ENCODE measurements around the gene SGPP1.
"Not testable (repeated sequence)": the region's sequence is repeated elsewhere in the genome, so short reads cannot be mapped to it uniquely, and the experiment has no call there.

SGPP1 gene

GRCh38 chr14:63725786-63726460 is 1.9 kb downstream of the SGPP1 start:
- no peak for DNase-seq

DNA sequence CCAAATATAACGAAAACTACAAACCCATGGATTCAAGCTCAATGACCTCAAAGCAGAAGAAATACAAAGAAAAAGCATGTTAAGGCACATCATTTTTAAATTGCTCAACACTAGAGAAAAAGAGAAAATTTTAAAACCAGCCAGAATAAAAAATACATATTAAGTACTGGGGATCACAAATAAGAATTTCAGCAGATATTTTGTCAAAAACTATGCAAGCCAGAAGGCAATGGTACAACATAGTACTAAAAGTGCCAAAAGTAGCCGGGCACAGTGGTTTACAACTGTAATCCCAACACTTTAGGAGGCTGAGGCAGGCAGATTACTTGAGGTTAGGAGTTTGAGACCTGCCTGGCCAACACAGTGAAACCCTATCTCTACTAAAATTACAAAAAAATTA is 10.2 kb downstream of the SGPP1 start:
- DNase-seq, result no peak

DNA sequence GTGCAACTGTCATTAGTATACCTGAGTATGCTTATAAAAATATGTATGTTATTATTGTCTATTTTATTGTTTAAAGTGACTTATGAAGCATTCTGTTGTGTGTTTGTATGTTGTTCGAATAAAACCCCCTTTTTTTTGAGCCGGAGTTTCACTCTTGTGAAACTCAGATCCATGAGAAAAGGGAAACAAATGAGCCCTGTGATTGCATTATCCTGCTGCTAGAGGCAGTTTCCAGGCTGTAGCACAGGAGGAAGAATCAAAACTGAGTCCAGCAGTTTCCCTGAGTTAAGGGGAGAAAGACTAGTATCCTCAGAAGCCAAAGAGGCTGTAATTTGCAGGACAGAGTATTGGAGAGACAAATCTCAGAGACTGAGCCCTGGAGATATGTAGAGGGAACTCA is 12.5 kb downstream of the SGPP1 start:
- DNase-seq, result no peak

GRCh38 chr14:63713764-63714163 is 14.1 kb downstream of the SGPP1 start:
- DNase-seq, result no peak

- no peak for DNase-seq
Observed at GRCh38 chr14:63713058-63713457, 14.8 kb downstream of the SGPP1 start.

- no peak for DNase-seq
Observed at GRCh38 chr14:63712123-63712522, 15.7 kb downstream of the SGPP1 start.

DNA sequence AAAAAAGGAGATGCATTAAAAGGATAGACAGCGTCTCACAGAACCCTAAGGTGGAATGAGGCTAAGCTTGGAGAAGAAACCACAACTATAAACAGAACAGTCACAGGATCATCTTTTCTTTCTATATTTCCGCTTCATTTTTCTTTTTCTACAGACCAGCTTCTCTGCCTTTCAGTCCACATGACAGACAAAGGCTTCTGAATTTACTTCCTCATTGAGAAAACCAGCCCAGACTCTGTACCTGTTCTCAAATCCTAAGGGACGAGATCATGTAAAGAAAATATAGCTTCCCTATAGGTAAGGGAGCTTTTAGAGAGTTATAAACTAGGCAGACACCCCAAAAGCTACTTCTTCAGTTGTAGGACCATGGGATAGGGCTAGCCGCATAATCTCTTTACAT is 17.4 kb downstream of the SGPP1 start:
- DNase-seq, result no peak

GRCh38 chr14:63709589-63709988 is 18.3 kb downstream of the SGPP1 start:
- DNase-seq, result no peak

GRCh38 chr14:63707216-63707615 is 20.6 kb downstream of the SGPP1 start:
- no peak for DNase-seq

- DNase-seq, result no peak
Observed at GRCh38 chr14:63705561-63706070, 22.2 kb downstream of the SGPP1 start.

GRCh38 chr14:63702530-63702929 is 25.3 kb downstream of the SGPP1 start:
- not testable (repeated sequence) for DNase-seq

- DNase-seq, result no peak
Observed at GRCh38 chr14:63701606-63702299, 26.1 kb downstream of the SGPP1 start.

GRCh38 chr14:63692310-63693020 is 35.4 kb downstream of the SGPP1 start:
- no peak for DNase-seq

DNA sequence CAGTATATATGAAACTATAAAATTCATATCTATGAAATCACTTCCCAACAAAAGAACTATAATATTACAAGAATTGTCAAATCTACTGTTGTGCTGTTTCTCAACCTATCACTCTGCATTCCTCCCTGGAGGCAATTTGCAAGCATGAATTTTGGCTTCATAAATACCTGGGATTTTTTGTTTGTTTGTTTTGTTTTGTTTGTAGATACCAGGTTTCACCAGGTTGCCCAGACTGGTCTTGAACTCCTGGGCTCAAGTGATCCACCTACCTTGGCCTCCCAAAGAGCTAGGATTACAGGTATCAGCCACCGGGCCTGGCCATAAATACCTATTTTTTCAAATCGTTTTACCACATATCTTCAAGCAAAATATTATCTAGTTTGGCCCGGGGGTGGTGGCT is 38.7 kb downstream of the SGPP1 start:
- DNase-seq, result no peak

- DNase-seq, result no peak
Observed at GRCh38 chr14:63686926-63687325, 40.9 kb downstream of the SGPP1 start.

DNA sequence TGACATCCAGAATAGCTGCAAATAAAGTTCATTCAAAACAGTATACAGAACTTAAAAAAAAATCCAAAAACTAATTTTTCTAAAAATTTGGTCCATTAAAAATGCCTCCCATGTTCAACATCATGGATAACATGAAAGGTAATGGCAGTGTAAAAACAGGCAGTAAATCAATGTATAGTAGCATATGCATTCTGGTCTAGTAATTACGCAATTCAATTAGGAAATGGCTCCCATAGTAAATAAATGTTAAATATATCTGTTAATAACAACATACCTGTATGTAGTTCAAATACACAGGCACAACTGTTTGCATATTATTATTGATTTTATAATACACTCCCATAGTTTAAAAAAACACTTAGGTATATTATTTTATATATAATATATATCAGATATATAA is 42.5 kb downstream of the SGPP1 start:
- no peak for DNase-seq

DNA sequence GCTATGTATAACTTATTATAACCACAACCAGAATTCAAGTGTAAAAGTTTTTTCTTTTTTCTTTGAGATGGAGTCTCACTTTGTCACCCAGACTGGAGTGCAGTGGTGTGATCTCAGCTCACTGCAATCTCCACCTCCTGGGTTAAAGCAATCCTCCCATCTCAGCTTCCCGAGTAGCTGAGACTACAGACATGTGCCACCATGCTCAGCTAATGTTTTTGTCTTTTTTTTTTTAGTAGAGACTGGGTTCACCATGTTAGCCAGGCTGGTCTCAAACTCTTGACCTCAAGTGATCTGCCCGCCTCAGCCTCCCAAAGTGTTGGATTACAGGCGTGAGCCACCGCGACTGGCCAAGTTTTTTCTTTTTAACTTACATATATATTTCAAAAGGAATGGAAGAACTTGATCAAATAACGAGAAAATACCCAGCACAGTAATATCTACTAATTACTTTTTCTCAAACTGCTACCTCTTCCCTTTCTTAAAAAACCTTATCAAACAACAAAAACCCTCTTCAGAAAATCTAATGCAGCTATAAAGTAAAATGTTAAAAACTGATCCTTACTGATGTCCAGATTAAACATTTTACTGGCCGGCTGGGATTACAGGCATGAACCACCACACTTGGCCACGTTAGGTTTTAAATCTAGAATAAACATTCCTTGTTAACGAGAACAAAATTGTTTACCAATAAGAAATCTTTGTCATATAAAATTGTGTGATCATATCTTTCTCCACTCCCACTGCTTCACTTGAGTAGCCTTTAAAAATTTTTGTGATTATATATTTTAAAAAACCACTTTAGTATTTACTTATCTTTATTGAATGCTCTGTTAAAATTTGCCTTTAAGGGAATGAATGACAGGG is 44.9 kb downstream of the SGPP1 start:
- no peak for DNase-seq

GRCh38 chr14:63678536-63678935 is 49.3 kb downstream of the SGPP1 start:
- DNase-seq, result no peak

GRCh38 chr14:63677891-63678379 is 49.9 kb downstream of the SGPP1 start:
- DNase-seq, result no peak

DNA sequence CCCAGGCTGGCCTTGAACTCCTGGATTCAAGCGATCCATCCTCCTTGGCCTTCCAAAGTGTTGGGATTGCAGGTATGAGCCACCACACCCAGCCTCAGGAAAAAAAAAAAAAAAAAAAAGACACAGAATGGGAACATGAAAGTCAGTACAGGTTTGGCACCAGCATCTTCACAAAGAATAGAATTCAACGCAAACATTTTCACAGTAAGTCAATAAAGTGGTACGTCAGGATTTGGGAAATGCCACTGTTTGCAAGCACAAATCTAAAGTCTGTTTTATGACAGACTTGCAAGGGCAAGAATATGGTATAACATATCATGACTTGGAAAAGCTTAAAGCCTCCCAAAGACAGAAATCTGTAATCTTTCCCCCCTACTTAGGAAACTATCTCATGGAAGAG is 51.2 kb downstream of the SGPP1 start:
- DNase-seq, result no peak

- DNase-seq, result no peak
Observed at GRCh38 chr14:63673886-63674497, 53.9 kb downstream of the SGPP1 start.

DNA sequence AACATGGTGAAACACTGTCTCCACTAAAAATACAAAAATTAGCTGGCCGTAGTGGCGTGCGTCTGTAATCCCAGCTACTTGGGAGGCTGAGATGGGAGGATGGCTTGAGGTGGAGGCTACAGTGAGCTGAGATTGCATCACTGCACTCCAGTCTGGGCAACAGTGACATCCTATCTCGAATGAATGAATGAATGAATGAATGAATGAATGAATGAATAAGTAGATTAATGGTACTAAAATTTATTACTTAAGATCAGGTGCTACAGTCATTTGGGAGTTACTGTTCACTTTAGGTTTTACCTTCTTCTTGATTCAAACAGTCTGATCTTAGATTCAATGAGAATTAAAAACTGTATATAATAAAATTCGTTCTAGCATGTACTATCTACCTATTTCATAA is 54.6 kb downstream of the SGPP1 start:
- no peak for DNase-seq
